Activated effector memory CD4-positive, alpha-beta T cell treated with anti-CD3 and anti-CD28 coated beads, Interleukin-2, amount 50 U/mL, for 16 hours (primary cell): ENCODE results near the gene PALM.
A peak's percentile ranks its signal among the peaks of the same experiment; 100 is the strongest.
"Not testable (repeated sequence)": the region's sequence is repeated elsewhere in the genome, so short reads cannot be mapped to it uniquely, and the experiment has no call there.

Experiments
- DNase-seq: peaks from one replicate; pipeline ENCODE4 v3.0.0-alpha.2; 2020

Gene PALM

DNA sequence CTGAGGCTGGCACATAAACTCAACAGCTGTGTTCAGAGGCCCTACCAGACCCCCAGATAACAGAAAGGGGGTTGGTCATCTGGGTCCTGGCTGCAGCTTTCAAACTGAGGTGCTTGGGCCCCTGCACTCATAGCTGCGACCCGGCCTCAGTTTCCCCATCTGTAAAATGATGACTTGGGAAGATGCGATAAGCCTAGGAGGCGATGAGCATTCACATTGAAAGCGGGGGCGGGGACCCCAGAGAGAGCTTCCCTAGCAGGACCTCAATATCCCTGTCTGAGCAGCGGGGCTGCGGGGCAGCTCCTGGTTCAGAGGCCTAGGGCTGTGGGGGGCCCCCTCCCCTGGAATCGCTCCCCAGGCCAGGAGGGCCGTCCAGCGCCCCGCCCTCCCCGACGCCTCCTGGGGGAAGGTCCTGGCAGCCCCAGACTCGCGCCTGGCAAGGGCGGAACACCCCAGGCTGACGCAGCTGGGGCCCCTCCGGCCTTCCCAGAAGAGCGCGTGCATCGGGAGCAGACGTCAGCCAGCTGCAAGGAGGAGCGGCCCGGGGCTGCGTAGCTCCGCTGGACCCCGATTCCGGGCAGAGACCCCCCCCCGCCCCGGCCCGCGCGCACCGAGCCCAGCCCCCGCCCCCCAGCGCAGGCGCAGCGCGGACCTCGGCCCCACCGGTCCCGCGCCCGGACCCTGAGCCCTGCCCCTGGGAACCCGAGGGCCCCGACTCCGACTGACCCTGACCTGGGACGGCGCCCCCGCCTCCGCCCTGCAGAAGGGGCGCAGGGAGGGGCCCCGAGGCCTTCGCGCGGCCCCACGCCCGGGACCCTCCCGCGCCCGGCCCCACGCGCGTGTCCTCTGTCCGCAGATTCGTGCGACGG lies 29.1 kb upstream of the PALM start:
- peak; percentile 72 for DNase-seq

- peak; percentile 99 for DNase-seq
These were observed 28.3 kb upstream of the PALM start for GRCh38 chr19:680287-681028.

- peak; percentile 73 for DNase-seq
These were observed 27.4 kb upstream of the PALM start for GRCh38 chr19:681029-682019.

DNA sequence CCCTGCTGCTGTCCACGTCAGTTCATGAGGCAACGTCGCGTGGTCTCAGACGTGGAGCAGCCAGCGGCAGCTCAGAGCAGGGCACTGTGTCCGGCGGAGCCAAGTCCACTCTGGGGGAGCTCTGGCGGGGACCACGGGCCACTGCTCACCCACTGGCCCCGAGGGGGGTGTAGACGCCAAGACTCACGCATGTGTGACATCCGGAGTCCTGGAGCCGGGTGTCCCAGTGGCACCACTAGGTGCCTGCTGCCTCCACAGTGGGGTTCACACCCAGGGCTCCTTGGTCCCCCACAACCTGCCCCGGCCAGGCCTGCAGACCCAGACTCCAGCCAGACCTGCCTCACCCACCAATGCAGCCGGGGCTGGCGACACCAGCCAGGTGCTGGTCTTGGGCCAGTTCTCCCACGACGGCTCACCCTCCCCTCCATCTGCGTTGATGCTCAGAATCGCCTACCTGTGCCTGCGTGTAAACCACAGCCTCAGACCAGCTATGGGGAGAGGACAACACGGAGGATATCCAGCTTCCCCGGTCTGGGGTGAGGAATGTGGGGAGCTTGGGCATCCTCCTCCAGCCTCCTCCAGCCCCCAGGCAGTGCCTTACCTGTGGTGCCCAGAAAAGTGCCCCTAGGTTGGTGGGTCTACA lies 25.9 kb upstream of the PALM start:
- DNase-seq = no peak

- DNase-seq = no peak
These were observed 23.2 kb upstream of the PALM start for GRCh38 chr19:685454-685931.

DNA sequence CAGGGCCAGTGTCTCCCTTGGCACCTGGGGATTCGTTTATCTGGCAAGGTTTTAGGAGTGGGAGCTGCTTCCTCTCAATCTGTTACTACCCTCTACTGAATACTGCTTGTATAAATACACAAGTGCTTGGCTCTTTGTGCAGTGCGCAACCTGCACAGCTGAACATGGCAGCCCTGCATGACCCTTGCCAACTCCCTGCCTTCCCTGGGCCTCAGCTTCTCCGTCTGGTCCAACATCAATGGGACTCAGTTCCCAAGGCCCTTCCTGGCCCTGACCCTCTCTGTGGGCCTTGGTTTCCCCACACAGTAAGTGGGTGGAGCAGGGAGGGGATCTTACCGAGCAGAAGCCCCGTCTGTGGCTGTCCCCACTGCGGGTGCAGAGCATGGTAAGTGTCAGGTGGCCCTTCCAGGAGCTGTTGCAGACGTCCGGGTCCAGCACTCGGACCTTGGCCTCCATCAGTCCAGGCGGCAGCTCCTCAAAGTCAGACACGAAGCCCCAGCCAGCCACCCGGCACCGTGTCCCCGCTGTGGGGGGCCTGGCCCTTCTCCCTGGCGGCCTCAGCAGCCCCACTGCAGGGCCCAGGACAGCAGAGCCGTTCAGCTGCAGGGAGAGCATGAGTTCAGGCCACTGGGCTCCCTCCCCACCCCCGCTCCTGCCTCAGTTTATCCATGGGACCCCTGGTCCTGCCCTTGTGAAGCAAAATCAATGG lies 22.0 kb upstream of the PALM start:
- DNase-seq = no peak

DNA sequence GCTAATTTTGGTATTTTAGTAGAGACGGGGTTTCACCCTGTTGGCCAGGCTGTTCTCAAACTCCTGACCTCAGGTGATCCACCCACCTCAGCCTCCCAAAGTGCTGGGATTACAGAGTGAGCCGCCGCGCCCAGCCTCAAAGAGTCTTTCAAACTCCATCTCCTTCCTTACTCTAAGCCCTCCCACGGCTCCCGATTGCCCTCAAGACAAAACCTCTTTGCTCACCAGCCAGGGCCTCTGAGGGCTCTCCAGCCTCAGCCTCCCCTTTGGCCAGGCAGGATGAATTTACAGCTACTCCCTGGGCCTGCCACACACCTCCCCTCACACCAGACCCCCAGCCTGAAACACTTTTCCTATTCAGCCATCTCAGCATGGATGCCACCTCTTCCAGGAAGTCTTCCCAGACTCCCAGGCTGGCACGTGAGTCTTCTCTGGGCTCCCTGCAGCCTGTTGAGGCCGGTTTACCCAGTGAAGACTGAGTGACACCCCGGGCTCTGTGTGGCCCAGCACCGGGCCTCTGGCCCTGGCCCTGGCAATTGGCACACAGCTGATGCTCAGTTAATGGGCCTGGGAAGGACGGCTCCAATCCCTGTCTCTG lies 21.1 kb upstream of the PALM start:
- DNase-seq = no peak

- no peak for DNase-seq
These were observed 20.5 kb upstream of the PALM start for GRCh38 chr19:688214-688613.

GRCh38 chr19:688992-689391 lies 19.7 kb upstream of the PALM start:
- no peak for DNase-seq

- DNase-seq = no peak
These were observed 18.5 kb upstream of the PALM start for GRCh38 chr19:690203-690602.

- no peak for DNase-seq
These were observed 14.0 kb upstream of the PALM start for GRCh38 chr19:694481-695351.

- DNase-seq = no peak
These were observed 13.3 kb upstream of the PALM start, which contains the start of gene PRSS57 for GRCh38 chr19:695352-695949. Gene PRSS57 (minus strand): TSS chr19:695452. CDS start chr19:695430, 22 bp downstream.

GRCh38 chr19:698529-698928 lies 10.2 kb upstream of the PALM start:
- not testable (repeated sequence) for DNase-seq

- not testable (repeated sequence) for DNase-seq
These were observed 8.8 kb upstream of the PALM start for GRCh38 chr19:699885-700284.

- DNase-seq = not testable (repeated sequence)
These were observed 5.9 kb upstream of the PALM start for GRCh38 chr19:702847-703246.

GRCh38 chr19:703329-703650 lies 5.4 kb upstream of the PALM start:
- no peak for DNase-seq

GRCh38 chr19:703651-704446 lies 4.9 kb upstream of the PALM start:
- peak; percentile 85 for DNase-seq

DNA sequence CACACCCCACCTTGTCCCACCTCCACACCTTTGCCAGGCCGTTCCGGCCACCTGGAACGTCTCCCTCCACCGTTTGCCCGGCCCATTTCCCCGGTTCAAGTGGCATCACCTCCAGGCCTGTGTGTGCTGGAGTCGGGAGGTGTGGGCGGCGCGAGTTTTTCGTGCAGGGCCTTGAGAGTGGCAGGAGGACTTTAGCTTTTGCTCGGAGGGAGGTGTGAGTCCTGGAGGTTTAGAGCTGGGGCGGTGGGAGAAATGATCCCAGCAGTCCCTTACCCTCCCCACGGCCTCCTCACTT lies 4.3 kb upstream of the PALM start:
- no peak for DNase-seq
